Stimulated activated CD4-positive, alpha-beta T cell treated with anti-CD3 and anti-CD28 coated beads, Interleukin-12 subunit alpha, Interleukin-12 subunit beta, amount 100 ng/mL, for 4 hours (primary cell): Measurements from ENCODE around the gene TRMT112.
"Not testable (repeated sequence)": the region's sequence is repeated elsewhere in the genome, so short reads cannot be mapped to it uniquely, and the experiment has no call there.

Source experiments
- DNase-seq: peaks from one replicate; pipeline ENCODE4 v3.0.0-alpha.2; 2020

The TRMT112 gene

GRCh38 chr11:64327993-64328392 is 10.6 kb upstream of the TRMT112 start:
- DNase-seq: no peak

GRCh38 chr11:64327375-64327774 is 10.0 kb upstream of the TRMT112 start:
- DNase-seq: no peak

GRCh38 chr11:64324692-64325469 is 7.5 kb upstream of the TRMT112 start:
- DNase-seq: no peak

GRCh38 chr11:64323984-64324383 is 6.6 kb upstream of the TRMT112 start:
- not testable (repeated sequence) for DNase-seq

- DNase-seq: no peak
Measured at GRCh38 chr11:64323373-64323772, 6.0 kb upstream of the TRMT112 start.

- no peak for DNase-seq
Measured at GRCh38 chr11:64322925-64323260, 5.5 kb upstream of the TRMT112 start.

GRCh38 chr11:64321533-64321932 is 4.2 kb upstream of the TRMT112 start:
- no peak for DNase-seq

- DNase-seq: no peak
Measured at GRCh38 chr11:64321026-64321425, 3.7 kb upstream of the TRMT112 start.

- no peak for DNase-seq
Measured at GRCh38 chr11:64320556-64320955, 3.2 kb upstream of the TRMT112 start.

GRCh38 chr11:64318766-64319761 is 1.7 kb upstream of the TRMT112 start:
- no peak for DNase-seq

GRCh38 chr11:64317961-64318765 is 804 bp upstream of the TRMT112 start, which contains the start of gene PRDX5:
TSS of gene PRDX5 (plus strand) at chr11:64318121. CDS start at chr11:64318216, 95 bp downstream.
- peak; percentile 92 for DNase-seq

GRCh38 chr11:64316672-64317324 is 561 bp downstream of the TRMT112 start:
- DNase-seq: no peak

GRCh38 chr11:64315667-64316526 is 1.5 kb downstream of the TRMT112 start:
- not testable (repeated sequence) for DNase-seq

GRCh38 chr11:64314805-64315561 is 2.4 kb downstream of the TRMT112 start:
- DNase-seq: no peak

- no peak for DNase-seq
Measured at GRCh38 chr11:64314146-64314804, 3.1 kb downstream of the TRMT112 start.

GRCh38 chr11:64313491-64314145 is 3.7 kb downstream of the TRMT112 start:
- DNase-seq: no peak

GRCh38 chr11:64312947-64313346 is 4.4 kb downstream of the TRMT112 start:
- DNase-seq: no peak

GRCh38 chr11:64307795-64308194 is 9.6 kb downstream of the TRMT112 start:
- not testable (repeated sequence) for DNase-seq

- no peak for DNase-seq
Measured at GRCh38 chr11:64306876-64307622, 10.3 kb downstream of the TRMT112 start.
